ENCODE results near the gene TRAF3IP1. TPM values are rescaled to one million over a fixed set of nuclear protein-coding genes. Genes with fewer than 3 reads are reported as not detected.

TRAF3IP1 gene
- total and polyA plus RNA-seq, 2 of the 13 experiments (the other 11 are each of a cell fraction or from before 2014, with no cell fraction given), result 4.1 to 12.9 TPM

DNA sequence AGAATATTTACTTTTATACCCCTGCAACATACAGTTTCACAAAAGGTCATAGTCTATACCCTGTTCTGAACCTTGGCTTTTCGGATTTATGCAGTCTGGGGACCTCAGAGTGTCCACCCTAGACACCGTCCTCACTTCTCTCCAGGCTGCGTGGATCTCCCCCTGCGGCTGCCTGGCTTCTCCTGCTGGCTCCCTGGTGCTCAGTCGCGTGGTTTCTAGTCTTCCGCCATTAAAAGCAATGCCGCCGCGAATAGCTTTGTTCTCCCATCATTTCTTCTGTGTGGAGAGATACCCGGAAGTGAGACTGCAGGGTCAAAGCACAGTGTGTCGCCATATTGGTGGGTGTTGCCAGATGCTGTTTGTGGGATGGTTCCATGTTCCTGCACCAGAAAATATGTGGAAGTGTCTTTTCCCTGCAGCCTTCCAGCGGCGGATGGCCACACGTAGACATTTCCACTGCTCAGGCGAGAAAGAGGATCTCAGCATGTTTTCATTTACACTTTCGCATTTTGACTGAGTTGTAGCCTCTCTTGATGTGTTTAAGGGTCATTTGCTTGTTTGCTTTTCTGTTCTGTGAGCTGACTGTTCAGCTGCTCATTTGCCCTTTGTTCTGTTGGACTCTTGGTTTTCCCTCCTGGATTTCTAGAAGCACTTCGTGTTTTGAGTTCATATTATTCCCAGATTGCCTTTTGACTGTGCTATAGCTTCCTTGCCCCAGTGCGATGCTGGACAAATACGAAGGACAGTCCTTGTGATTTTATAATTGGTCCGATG lies 83.5 kb downstream of the TRAF3IP1 start (continued):
- no peak for TF ChIP-seq SMARCC2 (IDR thresholded peaks at IDR 0.05)
- TF ChIP-seq, protein P1, sequence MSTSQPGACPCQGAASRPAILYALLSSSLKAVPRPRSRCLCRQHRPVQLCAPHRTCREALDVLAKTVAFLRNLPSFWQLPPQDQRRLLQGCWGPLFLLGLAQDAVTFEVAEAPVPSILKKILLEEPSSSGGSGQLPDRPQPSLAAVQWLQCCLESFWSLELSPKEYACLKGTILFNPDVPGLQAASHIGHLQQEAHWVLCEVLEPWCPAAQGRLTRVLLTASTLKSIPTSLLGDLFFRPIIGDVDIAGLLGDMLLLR (CRISPR knock-in tag; IDR thresholded peaks at IDR 0.05), result peak; percentile 31; the same call in 1 of the 2 replicates
- TF ChIP-seq NFYC (CRISPR knock-in tag; IDR thresholded peaks at IDR 0.05), result peak; percentile 20; the same call in 1 of the 2 replicates
- TF ChIP-seq REXO4 (CRISPR knock-in tag; IDR thresholded peaks at IDR 0.05; ENCODE audit: borderline replicate concordance), result no peak
- TF ChIP-seq CHCHD3 (CRISPR knock-in tag; IDR thresholded peaks at IDR 0.05), result no peak
- peak; percentile 69; the same call in 1 of the 2 replicates for TF ChIP-seq TARDBP (CRISPR knock-in tag; IDR thresholded peaks at IDR 0.05)
- TF ChIP-seq IRF2 (CRISPR knock-in tag; IDR thresholded peaks at IDR 0.05), result peak; percentile 50; the same call in 1 of the 2 replicates
- no peak for TF ChIP-seq RFX3 (CRISPR knock-in tag; IDR thresholded peaks at IDR 0.05)
- TF ChIP-seq SMC3 (IDR thresholded peaks at IDR 0.05; ENCODE audit: low read length), result no peak
- TF ChIP-seq MXI1 (IDR thresholded peaks at IDR 0.05; ENCODE audit: borderline replicate concordance, low read depth, low read length), result 0 out of 3 replicates have a peak, but pooled peaks have one; percentile 8
- TF ChIP-seq, protein P2, sequence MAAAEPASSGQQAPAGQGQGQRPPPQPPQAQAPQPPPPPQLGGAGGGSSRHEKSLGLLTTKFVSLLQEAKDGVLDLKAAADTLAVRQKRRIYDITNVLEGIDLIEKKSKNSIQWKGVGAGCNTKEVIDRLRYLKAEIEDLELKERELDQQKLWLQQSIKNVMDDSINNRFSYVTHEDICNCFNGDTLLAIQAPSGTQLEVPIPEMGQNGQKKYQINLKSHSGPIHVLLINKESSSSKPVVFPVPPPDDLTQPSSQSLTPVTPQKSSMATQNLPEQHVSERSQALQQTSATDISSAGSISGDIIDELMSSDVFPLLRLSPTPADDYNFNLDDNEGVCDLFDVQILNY (CRISPR knock-in tag; conservative IDR thresholded peaks at IDR 0.05), result peak; percentile 20; the same call in 1 of the 2 replicates
- TF ChIP-seq SALL2 (CRISPR knock-in tag; IDR thresholded peaks at IDR 0.05), result no peak; the same call in 1 of the 2 replicates
- no peak for TF ChIP-seq ZNF33B (CRISPR knock-in tag; IDR thresholded peaks at IDR 0.05)
- peak; percentile 49; the same call in 1 of the 2 replicates for TF ChIP-seq ZFX (CRISPR knock-in tag; IDR thresholded peaks at IDR 0.05; ENCODE audit: low read depth)
- TF ChIP-seq NFE2 (CRISPR knock-in tag; IDR thresholded peaks at IDR 0.05), result no peak
- TF ChIP-seq RXRA (CRISPR knock-in tag; IDR thresholded peaks at IDR 0.05), result peak; percentile 33; the same call in 1 of the 2 replicates
- no peak for TF ChIP-seq NFE2L1 (CRISPR knock-in tag; IDR thresholded peaks at IDR 0.05; ENCODE audit: borderline replicate concordance)
- peak; percentile 86 for TF ChIP-seq KDM6A (CRISPR knock-in tag; IDR thresholded peaks at IDR 0.05; ENCODE audit: low read depth)
- TF ChIP-seq RNF2 (conservative IDR thresholded peaks at IDR 0.05; ENCODE audit: low read depth), result no peak
- TF ChIP-seq ZNF781 (CRISPR knock-in tag; IDR thresholded peaks at IDR 0.05; ENCODE audit: borderline replicate concordance, not compliant biosample characterization), result peak; percentile 45
- TF ChIP-seq HNRNPL (IDR thresholded peaks at IDR 0.05; ENCODE audit: low read depth, low read length), result no peak
- no peak for TF ChIP-seq ZNF207 (IDR thresholded peaks at IDR 0.05; ENCODE audit: borderline replicate concordance)
- TF ChIP-seq EZH2 (conservative IDR thresholded peaks at IDR 0.05; ENCODE audit: low read depth, low read length), result no peak
- no peak for TF ChIP-seq MBD4 (IDR thresholded peaks at IDR 0.05; ENCODE audit: borderline replicate concordance, low read length)
- TF ChIP-seq, protein P3, sequence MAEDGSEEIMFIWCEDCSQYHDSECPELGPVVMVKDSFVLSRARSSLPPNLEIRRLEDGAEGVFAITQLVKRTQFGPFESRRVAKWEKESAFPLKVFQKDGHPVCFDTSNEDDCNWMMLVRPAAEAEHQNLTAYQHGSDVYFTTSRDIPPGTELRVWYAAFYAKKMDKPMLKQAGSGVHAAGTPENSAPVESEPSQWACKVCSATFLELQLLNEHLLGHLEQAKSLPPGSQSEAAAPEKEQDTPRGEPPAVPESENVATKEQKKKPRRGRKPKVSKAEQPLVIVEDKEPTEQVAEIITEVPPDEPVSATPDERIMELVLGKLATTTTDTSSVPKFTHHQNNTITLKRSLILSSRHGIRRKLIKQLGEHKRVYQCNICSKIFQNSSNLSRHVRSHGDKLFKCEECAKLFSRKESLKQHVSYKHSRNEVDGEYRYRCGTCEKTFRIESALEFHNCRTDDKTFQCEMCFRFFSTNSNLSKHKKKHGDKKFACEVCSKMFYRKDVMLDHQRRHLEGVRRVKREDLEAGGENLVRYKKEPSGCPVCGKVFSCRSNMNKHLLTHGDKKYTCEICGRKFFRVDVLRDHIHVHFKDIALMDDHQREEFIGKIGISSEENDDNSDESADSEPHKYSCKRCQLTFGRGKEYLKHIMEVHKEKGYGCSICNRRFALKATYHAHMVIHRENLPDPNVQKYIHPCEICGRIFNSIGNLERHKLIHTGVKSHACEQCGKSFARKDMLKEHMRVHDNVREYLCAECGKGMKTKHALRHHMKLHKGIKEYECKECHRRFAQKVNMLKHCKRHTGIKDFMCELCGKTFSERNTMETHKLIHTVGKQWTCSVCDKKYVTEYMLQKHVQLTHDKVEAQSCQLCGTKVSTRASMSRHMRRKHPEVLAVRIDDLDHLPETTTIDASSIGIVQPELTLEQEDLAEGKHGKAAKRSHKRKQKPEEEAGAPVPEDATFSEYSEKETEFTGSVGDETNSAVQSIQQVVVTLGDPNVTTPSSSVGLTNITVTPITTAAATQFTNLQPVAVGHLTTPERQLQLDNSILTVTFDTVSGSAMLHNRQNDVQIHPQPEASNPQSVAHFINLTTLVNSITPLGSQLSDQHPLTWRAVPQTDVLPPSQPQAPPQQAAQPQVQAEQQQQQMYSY (CRISPR knock-in tag; IDR thresholded peaks at IDR 0.05), result no peak
